SK-N-SH (cell line): ENCODE data around the gene PTGIS. TPM values are rescaled to one million over a fixed set of nuclear protein-coding genes. Genes with fewer than 3 reads are reported as not detected.

ENCODE experiments used
- CTCF ChIA-PET: fragments of 300-600, 350-600 bp; formaldehyde crosslinking; extraction: SDS; loops from one replicate; lab custom pipeline; 2021; lab: Yijun Ruan, JAX
- POLR2A ChIA-PET: fragments of 350-600 bp; sonication (Branson Sonifier 250); formaldehyde crosslinking; extraction: SDS; loops from one replicate; lab custom pipeline; 2020; ENCODE audit warnings: antibody characterized with exemption, inconsistent platforms; lab: Yijun Ruan, JAX
- DNase-seq: peaks from one replicate; pipeline ENCODE4 v3.0.0; 2012
- H2AFZ ChIP-seq: fragments of 200-600 bp; sonication (generic); 2 replicates; pipeline ENCODE4 v1.8.1; 2016; ENCODE audit warnings: antibody characterized with exemption, mild to moderate bottlenecking, low read depth
- H3F3A ChIP-seq: fragments of 200-600 bp; sonication (generic); replicated peaks from 2 replicates; pipeline ENCODE3; 2016; ENCODE audit warnings: antibody characterized with exemption, mild to moderate bottlenecking; ENCODE audit not compliant: insufficient read depth
- H3K27ac ChIP-seq, 2 experiments: fragments of 200-500 bp in 1 of 2; fragments of 200-600 bp in 1 of 2; sonication (Bioruptor generic) in 1 of 2; sonication (generic), shearing (Covaris generic) in 1 of 2; 2 replicates each; pipeline versions ENCODE4 v1.5.1 to v1.6.1; 2014 to 2016; ENCODE audit warnings: low read depth in 2 of 2, inconsistent platforms in 1 of 2, low read length in 1 of 2, mild to moderate bottlenecking in 1 of 2, mixed read lengths in 1 of 2
- H3K27me3 ChIP-seq: fragments of 200-600 bp; sonication (generic), shearing (Covaris generic); 2 replicates; pipeline ENCODE4 v1.6.1; 2016; ENCODE audit warnings: mixed run types; ENCODE audit not compliant: insufficient read depth
- H3K36me3 ChIP-seq, 2 experiments: fragments of 200-500 bp in 1 of 2; fragments of 200-600 bp in 1 of 2; sonication (Bioruptor generic) in 1 of 2; sonication (generic) in 1 of 2; replicated peaks in 1 of 2; 2 replicates each; pipeline versions ENCODE3 to v1.5.1; 2014 to 2016; ENCODE audit warnings: low read length in 1 of 2, mild to moderate bottlenecking in 1 of 2; ENCODE audit not compliant: insufficient read depth in 2 of 2, control insufficient read depth in 1 of 2
- H3K4me1 ChIP-seq, 2 experiments: fragments of 200-500 bp in 1 of 2; fragments of 200-600 bp in 1 of 2; sonication (Bioruptor generic) in 1 of 2; sonication (generic), shearing (Covaris generic) in 1 of 2; 2 replicates each; pipeline versions ENCODE4 v1.5.1 to v1.6.1; 2014 to 2016; ENCODE audit warnings: low read depth in 1 of 2, low read length in 1 of 2, mixed run types in 1 of 2; ENCODE audit not compliant: insufficient read depth in 2 of 2, control insufficient read depth in 1 of 2
- H3K4me2 ChIP-seq: fragments of 200-600 bp; sonication (generic), shearing (Covaris generic); 2 replicates; pipeline ENCODE4 v1.6.1; 2017; ENCODE audit warnings: mixed run types
- H3K4me3 ChIP-seq, 2 experiments: fragments of 200-500 bp in 1 of 2; fragments of 200-600 bp in 1 of 2; sonication (Bioruptor generic) in 1 of 2; sonication (generic), shearing (Covaris generic) in 1 of 2; 2 replicates each; pipeline versions ENCODE4 v1.5.1 to v1.8.1; 2014 to 2016; ENCODE audit warnings: low read depth in 2 of 2, inconsistent platforms in 1 of 2, low read length in 1 of 2, mild to moderate bottlenecking in 1 of 2, mixed read lengths in 1 of 2, moderate library complexity in 1 of 2
- H3K79me2 ChIP-seq: fragments of 200-600 bp; sonication (generic); 2 replicates; pipeline ENCODE4 v1.8.1; 2017; ENCODE audit warnings: mild to moderate bottlenecking; ENCODE audit not compliant: insufficient read depth
- H3K9ac ChIP-seq: fragments of 200-600 bp; sonication (generic); 2 replicates; pipeline ENCODE4 v1.6.1; 2017; ENCODE audit warnings: mixed run types
- H3K9me2 ChIP-seq: fragments of 200-600 bp; sonication (generic); 2 replicates; pipeline ENCODE4 v1.6.1; 2017; ENCODE audit warnings: mixed run types
- H3K9me3 ChIP-seq: fragments of 200-600 bp; sonication (generic); 2 replicates; pipeline ENCODE4 v1.6.1; 2017; ENCODE audit warnings: mixed run types, mild to moderate bottlenecking, moderate library complexity
- H4K20me1 ChIP-seq: fragments of 200-600 bp; sonication (generic); 2 replicates; pipeline ENCODE4 v1.6.1; 2017; ENCODE audit warnings: mild to moderate bottlenecking, mixed run types; ENCODE audit not compliant: insufficient read depth
- ELF1 ChIP-seq: IDR thresholded peaks from 2 replicates; pipeline ENCODE4 v1.4.0; 2012
- FOXM1 ChIP-seq: IDR thresholded peaks from 2 replicates; pipeline ENCODE4 v1.4.0; 2012; ENCODE audit warnings: low read depth, mild to moderate bottlenecking
- POLR2AphosphoS5 ChIP-seq: IDR thresholded peaks from 2 replicates; pipeline ENCODE4 v1.6.1; 2012; ENCODE audit warnings: low read depth, low read length
- RAD21 ChIP-seq: IDR thresholded peaks from 2 replicates; pipeline ENCODE4 v1.6.1; 2012; ENCODE audit warnings: mild to moderate bottlenecking, low read length
- RCOR1 ChIP-seq: fragments of 150-350 bp; IDR thresholded peaks from 2 replicates; pipeline ENCODE4 v1.6.1; 2017; ENCODE audit warnings: antibody characterized with exemption, low read length
- RFX5 ChIP-seq: IDR thresholded peaks from 2 replicates; pipeline ENCODE4 v1.6.1; 2012; ENCODE audit warnings: mild to moderate bottlenecking, improper control_type of control experiment, low read length
- RXRA ChIP-seq: IDR thresholded peaks from 2 replicates; pipeline ENCODE4 v1.4.0; 2012; ENCODE audit warnings: low read depth, mild to moderate bottlenecking, borderline replicate concordance
- SIN3A ChIP-seq: IDR thresholded peaks from 2 replicates; pipeline ENCODE4 v1.6.1; 2012; ENCODE audit warnings: low read depth, mild to moderate bottlenecking, low read length, moderate library complexity, borderline replicate concordance
- SMC3 ChIP-seq: IDR thresholded peaks from 2 replicates; pipeline ENCODE4 v1.6.1; 2012; ENCODE audit warnings: low read depth, low read length, improper control_type of control experiment
- TEAD4 ChIP-seq: IDR thresholded peaks from 2 replicates; pipeline ENCODE4 v1.4.0; 2012; ENCODE audit warnings: mild to moderate bottlenecking, borderline replicate concordance; ENCODE audit not compliant: insufficient read depth
- WGBS: methylation state at CpG from one replicate; pipeline ENCODE4 v1.1.6; 2017; ENCODE audit warnings: low lambda C conversion rate; 5-methylcytosine and 5-hydroxymethylcytosine counted together
- polyA plus RNA-seq, 3 experiments: library from polyadenylated mRNA; depleted of rRNA; stranded (reverse); fragments of >200 nt; gene quantifications; 2 replicates each; pipeline ENCODE4 v1.2.3, GENCODE V29; 2012
- TF ChIP-seq, protein P1 (sequence below): IDR thresholded peaks from 2 replicates; pipeline ENCODE4 v1.4.0; 2012; ENCODE audit warnings: low read depth, borderline replicate concordance
- TF ChIP-seq, protein P2 (sequence below): IDR thresholded peaks from 2 replicates; pipeline ENCODE4 v1.4.0; 2012; ENCODE audit warnings: low read depth
- TF ChIP-seq, protein P3 (sequence below): IDR thresholded peaks from 2 replicates; pipeline ENCODE4; 2012

The PTGIS gene
- polyA plus RNA-seq, 1 of the 3 experiments (the other 2 are of a cell fraction): 1.0 TPM

DNA sequence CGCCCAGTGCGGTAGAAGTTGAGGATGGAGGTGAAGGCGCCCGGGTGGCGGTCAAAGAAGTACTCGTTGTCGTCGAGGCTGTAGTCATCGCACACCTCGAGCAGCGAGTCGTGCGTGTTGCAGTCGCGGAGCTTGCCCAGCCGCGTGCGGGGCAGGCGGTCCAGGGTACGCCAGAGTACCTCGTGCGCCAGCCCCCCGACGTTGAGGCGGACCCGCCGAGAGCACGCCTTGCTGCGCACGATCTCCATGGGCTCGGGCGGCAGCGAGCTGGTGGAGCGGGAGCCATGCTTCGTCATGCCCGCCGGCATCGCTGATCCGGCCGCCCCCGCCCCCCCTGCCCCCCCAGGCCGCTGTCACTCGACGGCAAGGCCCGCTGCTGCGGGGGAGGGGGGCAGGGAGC, 85.8 kb downstream of the PTGIS start:
- H3K9me3 ChIP-seq: no peaks in the 10 kb centered on the region
- H3F3A ChIP-seq: no peaks in the 10 kb centered on the region
- peaks cover 0 to 13% of the 10 kb centered on the region in 2 experiments; a peak in 1 of 4 replicates for H3K4me1 ChIP-seq
- no peaks in the 10 kb centered on the region for H3K9me2 ChIP-seq
- no peak overlapping the region for H3K4me2 ChIP-seq
- no peak overlapping the region for H3K4me3 ChIP-seq
- DNase-seq: no peak
- CTCF ChIA-PET: interaction anchor here (1.4 to 7.5 kb wide), 4 partner anchors 26 to 150 kb away, joined by 3 to 141 read pairs (median 95); no protein-coding TSS in a partner anchor
- POLR2A ChIA-PET: interaction anchor here (0.7 kb wide), 1 partner anchor 115 kb away, joined by 3 read pairs; no protein-coding TSS in a partner anchor
- no peak overlapping the region for H3K27ac ChIP-seq
- no peaks in the 10 kb centered on the region for H3K36me3 ChIP-seq
- no peak for TF ChIP-seq RXRA
- TF ChIP-seq, protein P1, sequence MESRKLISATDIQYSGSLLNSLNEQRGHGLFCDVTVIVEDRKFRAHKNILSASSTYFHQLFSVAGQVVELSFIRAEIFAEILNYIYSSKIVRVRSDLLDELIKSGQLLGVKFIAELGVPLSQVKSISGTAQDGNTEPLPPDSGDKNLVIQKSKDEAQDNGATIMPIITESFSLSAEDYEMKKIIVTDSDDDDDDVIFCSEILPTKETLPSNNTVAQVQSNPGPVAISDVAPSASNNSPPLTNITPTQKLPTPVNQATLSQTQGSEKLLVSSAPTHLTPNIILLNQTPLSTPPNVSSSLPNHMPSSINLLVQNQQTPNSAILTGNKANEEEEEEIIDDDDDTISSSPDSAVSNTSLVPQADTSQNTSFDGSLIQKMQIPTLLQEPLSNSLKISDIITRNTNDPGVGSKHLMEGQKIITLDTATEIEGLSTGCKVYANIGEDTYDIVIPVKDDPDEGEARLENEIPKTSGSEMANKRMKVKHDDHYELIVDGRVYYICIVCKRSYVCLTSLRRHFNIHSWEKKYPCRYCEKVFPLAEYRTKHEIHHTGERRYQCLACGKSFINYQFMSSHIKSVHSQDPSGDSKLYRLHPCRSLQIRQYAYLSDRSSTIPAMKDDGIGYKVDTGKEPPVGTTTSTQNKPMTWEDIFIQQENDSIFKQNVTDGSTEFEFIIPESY: no peak
- TF ChIP-seq, protein P2, sequence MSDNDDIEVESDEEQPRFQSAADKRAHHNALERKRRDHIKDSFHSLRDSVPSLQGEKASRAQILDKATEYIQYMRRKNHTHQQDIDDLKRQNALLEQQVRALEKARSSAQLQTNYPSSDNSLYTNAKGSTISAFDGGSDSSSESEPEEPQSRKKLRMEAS: no peak
- TF ChIP-seq RFX5: no peak
- no peak for TF ChIP-seq POLR2AphosphoS5
- no peak for TF ChIP-seq TEAD4
- TF ChIP-seq RCOR1: no peak
- TF ChIP-seq, protein P3, sequence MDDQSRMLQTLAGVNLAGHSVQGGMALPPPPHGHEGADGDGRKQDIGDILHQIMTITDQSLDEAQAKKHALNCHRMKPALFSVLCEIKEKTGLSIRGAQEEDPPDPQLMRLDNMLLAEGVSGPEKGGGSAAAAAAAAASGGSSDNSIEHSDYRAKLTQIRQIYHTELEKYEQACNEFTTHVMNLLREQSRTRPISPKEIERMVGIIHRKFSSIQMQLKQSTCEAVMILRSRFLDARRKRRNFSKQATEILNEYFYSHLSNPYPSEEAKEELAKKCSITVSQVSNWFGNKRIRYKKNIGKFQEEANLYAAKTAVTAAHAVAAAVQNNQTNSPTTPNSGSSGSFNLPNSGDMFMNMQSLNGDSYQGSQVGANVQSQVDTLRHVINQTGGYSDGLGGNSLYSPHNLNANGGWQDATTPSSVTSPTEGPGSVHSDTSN: no peak
- no peak for TF ChIP-seq FOXM1
- no peak for TF ChIP-seq SIN3A
- TF ChIP-seq SMC3: no peak
- WGBS: 90% methylated on average over 23 of the region's 46 CpGs
- H2AFZ ChIP-seq: no peak overlapping the region
- H3K9ac ChIP-seq: no peak overlapping the region
- no peaks in the 10 kb centered on the region for H3K79me2 ChIP-seq
- H4K20me1 ChIP-seq: no peaks in the 10 kb centered on the region
- H3K27me3 ChIP-seq: peaks cover 19% of the 10 kb centered on the region; the same call in 1 of the 2 replicates

DNA sequence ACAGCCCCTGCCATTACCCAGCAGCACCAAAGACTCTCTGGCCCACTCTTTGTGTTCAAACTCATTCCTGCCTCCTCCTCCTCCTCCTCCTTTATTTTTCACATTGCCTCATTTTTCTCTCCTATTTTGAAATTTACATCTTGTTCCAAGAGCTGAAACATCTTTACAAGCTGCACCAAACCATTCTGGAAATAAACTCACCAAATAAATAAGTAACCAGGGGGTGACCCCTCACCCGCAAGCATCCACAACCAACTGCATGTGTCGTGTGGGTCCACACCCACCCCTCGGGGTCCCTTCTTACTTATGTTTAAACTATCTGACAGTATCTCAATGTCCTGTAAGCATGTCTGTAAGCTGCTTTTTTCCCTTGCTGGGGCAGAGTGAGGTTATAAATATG, 86.8 kb downstream of the PTGIS start:
- no peak overlapping the region for H3K27ac ChIP-seq
- CTCF ChIA-PET: interaction anchor here (1.4 to 7.5 kb wide), 4 partner anchors 27 to 149 kb away, joined by 3 to 141 read pairs (median 72); no protein-coding TSS in a partner anchor
- peaks cover 9% of the 10 kb centered on the region; the same call in 1 of the 2 replicates for H3K27me3 ChIP-seq
- no peak overlapping the region for H2AFZ ChIP-seq
- H3K79me2 ChIP-seq: no peaks in the 10 kb centered on the region
- H3K9me2 ChIP-seq: no peaks in the 10 kb centered on the region
- no peak for DNase-seq
- no peak for TF ChIP-seq RCOR1
- TF ChIP-seq SIN3A: no peak
- TF ChIP-seq ELF1: no peak
- no peak for TF ChIP-seq RAD21
- no peaks in the 10 kb centered on the region for H3K36me3 ChIP-seq
- 89% methylated on average over 3 of the region's 3 CpGs for WGBS
- POLR2A ChIA-PET: no interaction called here
- H3K9ac ChIP-seq: no peak overlapping the region
- no peak overlapping the region for H3K4me3 ChIP-seq
- no peaks in the 10 kb centered on the region for H4K20me1 ChIP-seq
- peaks cover 0 to 13% of the 10 kb centered on the region in 2 experiments; a peak in 1 of 4 replicates for H3K4me1 ChIP-seq
- no peaks in the 10 kb centered on the region for H3F3A ChIP-seq
- H3K9me3 ChIP-seq: no peaks in the 10 kb centered on the region
- no peak overlapping the region for H3K4me2 ChIP-seq
